GM18511 (cell line): ENCODE measurements around the gene SIGLEC15.
A peak's percentile ranks its signal among the peaks of the same experiment; 100 is the strongest.
"Not testable (repeated sequence)": the region's sequence is repeated elsewhere in the genome, so short reads cannot be mapped to it uniquely, and the experiment has no call there.

ENCODE experiments used
- ATAC-seq: cut with Tn5 transposase; IDR thresholded peaks from one replicate; pipeline ENCODE4 v1.9.1; 2021; ENCODE audit warnings: mild to moderate bottlenecking, moderate library complexity; ENCODE audit not compliant: unreplicated experiment

Gene SIGLEC15

GRCh38 chr18:45820106-45820745 is 5.2 kb upstream of the SIGLEC15 start:
- no peak for ATAC-seq

- no peak for ATAC-seq
Measured at GRCh38 chr18:45821026-45821425, 4.4 kb upstream of the SIGLEC15 start.

GRCh38 chr18:45821711-45822110 is 3.8 kb upstream of the SIGLEC15 start:
- ATAC-seq: no peak

GRCh38 chr18:45826084-45826483 is 609 bp downstream of the SIGLEC15 start:
- ATAC-seq: no peak

GRCh38 chr18:45826716-45827115 is 1.2 kb downstream of the SIGLEC15 start:
- ATAC-seq: not testable (repeated sequence)

- no peak for ATAC-seq
Measured at GRCh38 chr18:45828917-45829811, 3.7 kb downstream of the SIGLEC15 start.

GRCh38 chr18:45829855-45830254 is 4.4 kb downstream of the SIGLEC15 start:
- ATAC-seq: no peak

- ATAC-seq: no peak
Measured at GRCh38 chr18:45830917-45831316, 5.4 kb downstream of the SIGLEC15 start.

- no peak for ATAC-seq
Measured at GRCh38 chr18:45833846-45834245, 8.4 kb downstream of the SIGLEC15 start.

- no peak for ATAC-seq
Measured at GRCh38 chr18:45834306-45834705, 8.8 kb downstream of the SIGLEC15 start.

- no peak for ATAC-seq
Measured at GRCh38 chr18:45835057-45835636, 9.7 kb downstream of the SIGLEC15 start.

GRCh38 chr18:45836242-45837205 is 11.0 kb downstream of the SIGLEC15 start:
- ATAC-seq: no peak

- no peak for ATAC-seq
Measured at GRCh38 chr18:45837283-45838070, 12.0 kb downstream of the SIGLEC15 start.

- ATAC-seq: no peak
Measured at GRCh38 chr18:45838302-45839070, 13.0 kb downstream of the SIGLEC15 start.

- peak; percentile 68 for ATAC-seq
Measured at GRCh38 chr18:45839414-45840395, 14.2 kb downstream of the SIGLEC15 start.

GRCh38 chr18:45841060-45841764 is 15.7 kb downstream of the SIGLEC15 start:
- no peak for ATAC-seq

- no peak for ATAC-seq
Measured at GRCh38 chr18:45841765-45842442, 16.4 kb downstream of the SIGLEC15 start.
